Calu3 (cell line): ENCODE data around the gene CCDC106. TPM values are rescaled to one million over a fixed set of nuclear protein-coding genes. Genes with fewer than 3 reads are reported as not detected.

ENCODE experiments used
- BruUV-seq: library from RNA; stranded (reverse); fragments of 400-500 nt; replicated peaks from 2 replicates; lab custom pipeline; 2021; lab: Mats Ljungman, UMichigan
- CTCF ChIA-PET: fragments of 300-600 bp; sonication (Branson Sonifier 250); formaldehyde crosslinking; loops from one replicate; lab custom pipeline; 2022; ENCODE audit warnings: antibody characterized with exemption; lab: Charles Lee
- DNase-seq: peaks from one replicate; pipeline ENCODE4 v3.0.0; 2022
- H3K27ac Mint-ChIP-seq: one replicate; pipeline ENCODE4 v1.8.0; 2022; ENCODE audit warnings: mixed read lengths; ENCODE audit not compliant: unreplicated experiment
- H3K27me3 Mint-ChIP-seq: one replicate; pipeline ENCODE4 v1.8.0; 2022; ENCODE audit warnings: mixed read lengths; ENCODE audit not compliant: unreplicated experiment
- H3K36me3 Mint-ChIP-seq: one replicate; pipeline ENCODE4 v1.8.0; 2022; ENCODE audit warnings: mild to moderate bottlenecking, moderate library complexity, mixed read lengths; ENCODE audit not compliant: insufficient read depth, unreplicated experiment
- H3K4me1 Mint-ChIP-seq: one replicate; pipeline ENCODE4 v1.8.0; 2022; ENCODE audit warnings: mild to moderate bottlenecking, low read depth, mixed read lengths; ENCODE audit not compliant: unreplicated experiment
- H3K4me3 Mint-ChIP-seq: one replicate; pipeline ENCODE4 v1.8.0; 2022; ENCODE audit warnings: mild to moderate bottlenecking, low read depth, moderate library complexity, mixed read lengths; ENCODE audit not compliant: unreplicated experiment
- H3K9me3 Mint-ChIP-seq: one replicate; pipeline ENCODE4 v1.8.0; 2022; ENCODE audit warnings: low read depth, mixed read lengths; ENCODE audit not compliant: unreplicated experiment
- CTCF ChIP-seq: fragments of 200-600 bp; IDR thresholded peaks from one replicate; pipeline ENCODE4 v1.8.0; 2022; ENCODE audit warnings: antibody characterized with exemption; ENCODE audit not compliant: unreplicated experiment
- intact Hi-C: fragments of 100-400 bp; cut with micrococcal nuclease; formaldehyde crosslinking; loops from one replicate; pipeline ENCODE4 v1.10.0; 2022; ENCODE audit not compliant: unreplicated experiment
- total RNA-seq: library from RNA; stranded (reverse); gene quantifications from 2 replicates; pipeline ENCODE4 v1.2.3, GENCODE V29; 2022

The CCDC106 gene
- total RNA-seq, 1 experiment from 2014 or later: 12.7 TPM

DNA sequence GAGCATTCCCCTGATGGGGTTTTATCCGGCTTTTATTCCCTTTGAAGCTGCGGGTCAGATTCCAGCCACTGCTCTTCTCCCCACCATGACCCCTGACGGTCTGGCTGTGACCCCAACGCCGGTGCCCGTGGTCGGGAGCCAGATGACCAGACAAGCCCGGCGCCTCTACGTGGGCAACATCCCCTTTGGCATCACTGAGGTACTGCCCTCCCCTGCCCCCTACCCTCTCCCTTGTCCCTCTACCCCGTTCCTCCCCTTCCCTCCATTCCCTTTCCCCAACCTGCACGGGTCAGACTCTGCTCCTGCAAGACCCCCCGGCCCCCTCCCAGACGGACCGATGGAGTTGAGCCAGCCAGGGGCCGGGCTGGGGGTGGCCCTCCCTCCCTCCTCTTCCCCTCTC lies 13.0 kb downstream of the CCDC106 start:
- H3K27ac Mint-ChIP-seq: no peak overlapping the region
- no peaks in the 10 kb centered on the region for H3K9me3 Mint-ChIP-seq
- H3K27me3 Mint-ChIP-seq: no peaks in the 10 kb centered on the region
- no peak for TF ChIP-seq CTCF
- BruUV-seq: no TSS peak
- peaks cover 86% of the 10 kb centered on the region for H3K36me3 Mint-ChIP-seq
- intact Hi-C loops: no loop called here
- no peak for DNase-seq
- no peak overlapping the region for H3K4me3 Mint-ChIP-seq
- peaks cover 40% of the 10 kb centered on the region for H3K4me1 Mint-ChIP-seq
- CTCF ChIA-PET: no interaction called here

DNA sequence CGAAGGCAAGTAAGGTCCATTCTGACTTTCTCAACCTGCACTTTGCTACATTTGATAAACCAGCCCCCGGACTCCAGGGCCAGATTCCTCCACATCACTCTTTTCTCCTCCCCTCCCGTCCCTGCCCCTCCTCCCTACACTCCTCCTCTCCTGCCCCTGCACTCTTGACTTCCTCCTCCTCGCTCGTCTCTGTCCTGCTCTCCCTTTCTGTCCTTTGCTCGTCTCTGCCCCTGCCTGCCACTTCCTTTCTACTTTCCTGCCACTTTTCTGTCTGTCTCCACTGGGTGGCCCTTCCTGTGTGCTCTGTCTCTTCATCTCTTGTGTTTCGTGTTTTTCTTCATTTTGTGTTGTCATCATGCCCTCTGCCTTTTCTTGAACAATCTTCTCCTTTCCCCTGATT lies 13.8 kb downstream of the CCDC106 start:
- TF ChIP-seq CTCF: no peak
- no peak for DNase-seq
- CTCF ChIA-PET: no interaction called here
- Mint-ChIP-seq H3K36me3 (peaks cover 86% of the 10 kb centered on the region), H3K27ac (no peak overlapping the region), H3K9me3 (no peaks in the 10 kb centered on the region), H3K4me3 (no peak overlapping the region), H3K27me3 (no peaks in the 10 kb centered on the region), H3K4me1 (peaks cover 44% of the 10 kb centered on the region)
- intact Hi-C loops: no loop called here
- no TSS peak for BruUV-seq

DNA sequence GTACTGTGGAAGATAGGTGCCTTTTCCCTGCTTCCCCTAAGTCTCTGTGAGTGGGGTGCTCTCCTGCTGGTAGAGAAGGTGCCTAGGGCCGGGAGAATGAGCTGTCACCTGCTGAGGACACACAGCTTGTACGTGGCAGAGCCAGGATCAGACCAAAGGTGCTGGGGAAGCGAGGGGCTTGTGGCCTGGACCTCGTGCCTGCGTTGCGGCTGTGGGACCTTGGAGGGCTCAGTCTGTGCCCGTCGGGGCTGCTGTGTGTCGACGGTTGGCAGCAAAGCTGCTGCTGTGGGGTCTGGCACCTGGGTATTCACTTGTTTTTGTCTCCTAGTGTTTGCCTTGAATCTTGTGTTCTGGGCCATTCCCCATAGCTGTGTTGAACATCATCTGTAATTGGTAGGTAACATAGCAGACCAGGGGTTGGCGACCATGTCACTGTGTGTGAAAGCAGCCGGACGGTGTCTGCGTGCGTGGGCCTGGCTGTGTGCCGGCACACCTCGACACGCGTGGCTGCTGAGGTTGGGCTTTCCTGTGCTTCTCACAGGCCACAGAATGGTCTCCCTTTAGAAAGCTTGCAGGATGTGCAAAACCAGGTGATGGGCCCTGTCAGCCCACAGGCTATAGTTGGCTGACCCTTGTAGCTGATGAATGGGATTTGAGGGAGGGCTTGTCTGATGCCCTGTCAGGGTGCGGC lies 16.0 kb downstream of the CCDC106 start:
- Mint-ChIP-seq H3K36me3 (peaks cover 88% of the 10 kb centered on the region), H3K9me3 (no peaks in the 10 kb centered on the region), H3K27ac (peak overlapping the region; percentile 46), H3K4me3 (no peak overlapping the region), H3K4me1 (peaks cover 49% of the 10 kb centered on the region), H3K27me3 (no peaks in the 10 kb centered on the region)
- TF ChIP-seq CTCF: no peak
- intact Hi-C loops: no loop called here
- no peak for DNase-seq
- no TSS peak for BruUV-seq
- CTCF ChIA-PET: interaction anchor here (0.6 kb wide), 1 partner anchor 345 kb away, joined by 7 read pairs; no protein-coding TSS in a partner anchor

DNA sequence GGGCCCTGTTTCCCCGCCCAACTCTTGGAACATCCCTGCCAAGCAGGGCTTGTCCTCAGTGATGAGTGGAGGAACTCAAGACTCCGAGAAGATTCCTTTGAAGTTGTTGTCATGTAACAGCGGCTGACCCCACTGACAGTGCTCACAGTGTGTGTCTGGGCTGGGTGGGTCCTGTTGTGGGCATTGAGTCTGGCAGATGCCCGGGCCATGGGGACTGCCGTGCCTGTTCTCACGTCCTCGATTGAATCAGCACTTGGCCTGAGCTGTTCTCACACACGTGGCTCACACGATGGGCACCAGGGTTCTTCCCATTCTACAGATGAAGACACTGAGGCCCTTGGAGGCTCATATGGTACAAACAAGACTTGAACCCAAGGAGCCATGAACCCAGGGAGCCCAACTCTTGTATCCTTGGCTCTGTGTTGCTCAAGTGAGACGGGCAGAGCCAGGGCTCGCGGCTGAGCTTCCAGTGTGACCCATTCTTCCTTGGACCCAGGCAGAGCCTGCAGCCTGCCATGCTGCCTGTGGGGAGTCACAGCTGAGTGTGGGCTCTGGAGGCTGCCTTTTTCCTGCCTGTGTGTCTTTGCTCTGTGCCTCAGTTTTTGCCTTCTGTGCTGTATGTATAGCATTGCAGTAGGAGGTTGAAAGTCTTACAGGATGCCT lies 18.5 kb downstream of the CCDC106 start:
- H3K4me3 Mint-ChIP-seq: peak overlapping the region; percentile 41
- DNase-seq: no peak
- H3K9me3 Mint-ChIP-seq: no peaks in the 10 kb centered on the region
- intact Hi-C loops: no loop called here
- BruUV-seq: no TSS peak
- peaks cover 89% of the 10 kb centered on the region for H3K36me3 Mint-ChIP-seq
- CTCF ChIA-PET: interaction anchor here (1.3 kb wide), 1 partner anchor 34 kb away, joined by 3 read pairs; no protein-coding TSS in a partner anchor
- no peak for TF ChIP-seq CTCF
- H3K27me3 Mint-ChIP-seq: no peaks in the 10 kb centered on the region
- peaks cover 53% of the 10 kb centered on the region for H3K4me1 Mint-ChIP-seq
- H3K27ac Mint-ChIP-seq: no peak overlapping the region
